GM21515 (cell line): Measurements from ENCODE around the gene EVA1A.

Experiments
- ATAC-seq: cut with Tn5 transposase; IDR thresholded peaks from one replicate; pipeline ENCODE4 v1.9.1; 2021; ENCODE audit not compliant: unreplicated experiment

The EVA1A gene

DNA sequence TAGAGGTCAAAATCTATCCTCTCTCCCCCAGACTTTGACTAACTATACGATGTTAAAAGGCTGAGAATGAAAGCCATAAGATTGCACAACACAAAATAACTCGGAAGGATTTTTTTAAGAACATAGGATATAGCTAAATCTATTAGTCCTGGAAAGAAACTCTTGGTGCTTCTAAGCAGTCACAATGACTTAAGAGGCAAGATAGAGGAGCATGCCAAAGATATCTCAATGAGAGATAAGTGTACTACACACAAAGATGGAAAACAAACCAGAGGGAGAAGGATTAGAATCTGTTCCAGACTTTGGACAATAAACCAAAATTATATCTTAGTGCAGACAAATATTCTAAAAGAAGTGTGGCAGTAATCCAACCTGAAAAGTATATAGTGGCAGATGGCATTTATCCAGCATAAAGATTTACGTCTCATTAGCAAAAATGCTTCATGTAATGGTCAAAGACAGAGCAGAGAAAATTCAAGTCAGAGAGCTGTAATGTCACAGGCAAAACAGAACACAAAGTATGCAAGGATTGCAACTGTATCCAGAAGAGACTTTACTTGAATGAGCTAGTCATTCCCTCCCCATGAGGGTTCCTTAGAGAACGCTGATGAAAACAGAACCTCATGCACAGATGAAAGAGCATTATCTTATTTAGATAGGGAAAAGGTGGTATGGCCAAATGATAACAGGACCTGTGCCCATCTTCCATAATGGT is 28.8 kb upstream of the EVA1A start:
- ATAC-seq = no peak

DNA sequence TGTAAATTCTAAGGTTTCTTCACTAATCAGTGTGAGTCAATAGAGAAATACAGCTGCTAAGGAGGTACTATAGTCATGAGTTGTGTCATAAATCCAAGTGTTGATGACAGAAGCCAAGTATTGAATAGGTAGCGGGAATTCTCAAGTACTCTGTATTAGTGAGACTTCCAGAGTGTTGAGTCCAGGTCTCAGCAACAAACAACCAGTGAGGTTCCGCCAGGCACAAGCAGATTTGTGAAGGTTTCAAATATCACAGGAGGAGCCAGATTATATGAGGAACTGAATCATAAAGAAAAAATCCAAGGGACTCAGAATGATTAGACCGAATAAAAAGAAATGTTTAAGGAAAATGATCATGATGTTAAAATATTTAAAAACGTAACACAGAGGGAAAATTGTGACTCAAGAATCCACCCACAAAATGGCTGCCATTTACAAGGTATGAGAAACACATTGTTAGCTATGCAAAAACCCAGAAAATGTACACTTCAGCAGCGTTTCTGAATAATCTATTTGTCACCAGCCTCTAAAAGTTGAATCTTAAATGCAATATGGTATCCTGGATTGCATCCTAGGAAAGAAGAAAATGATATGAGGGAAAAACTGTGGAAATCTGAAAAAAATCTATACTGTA is 27.3 kb upstream of the EVA1A start:
- ATAC-seq = no peak

DNA sequence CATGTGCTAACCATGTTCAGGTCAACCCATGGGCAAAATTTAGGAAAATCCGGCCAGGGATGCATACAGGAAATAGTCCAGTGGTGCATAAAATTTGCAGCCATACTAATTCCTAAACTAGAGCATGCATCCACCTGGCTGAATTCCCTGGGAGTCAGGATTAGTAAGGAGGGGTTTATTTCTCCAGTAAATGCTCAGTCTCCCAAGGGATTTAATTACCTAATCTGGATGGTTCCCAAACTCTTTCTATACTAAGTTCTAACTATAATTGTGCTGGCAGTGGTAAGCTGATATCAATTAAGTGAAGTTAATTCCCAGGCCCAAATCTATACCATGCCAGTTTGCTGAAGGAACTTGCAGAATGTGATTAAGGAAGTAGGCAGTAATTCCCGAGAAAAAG is 26.2 kb upstream of the EVA1A start:
- ATAC-seq = no peak

DNA sequence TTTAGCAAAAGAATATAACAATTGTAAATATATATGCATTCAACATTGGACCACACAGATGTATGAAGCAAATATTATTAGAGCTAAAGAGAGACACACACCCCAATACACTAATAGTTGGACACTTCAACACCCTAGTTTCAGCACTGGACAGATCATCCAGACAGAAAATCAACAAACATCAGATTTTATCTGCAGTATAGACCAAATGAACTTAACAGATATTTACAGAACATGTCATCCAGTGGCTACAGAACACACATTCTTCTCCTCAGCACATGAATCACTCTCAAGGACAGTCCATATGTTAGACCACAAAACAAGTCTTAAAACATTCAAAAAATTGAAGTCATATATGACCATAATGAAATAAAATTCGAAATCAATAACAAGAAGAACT is 22.1 kb upstream of the EVA1A start:
- no peak for ATAC-seq

DNA sequence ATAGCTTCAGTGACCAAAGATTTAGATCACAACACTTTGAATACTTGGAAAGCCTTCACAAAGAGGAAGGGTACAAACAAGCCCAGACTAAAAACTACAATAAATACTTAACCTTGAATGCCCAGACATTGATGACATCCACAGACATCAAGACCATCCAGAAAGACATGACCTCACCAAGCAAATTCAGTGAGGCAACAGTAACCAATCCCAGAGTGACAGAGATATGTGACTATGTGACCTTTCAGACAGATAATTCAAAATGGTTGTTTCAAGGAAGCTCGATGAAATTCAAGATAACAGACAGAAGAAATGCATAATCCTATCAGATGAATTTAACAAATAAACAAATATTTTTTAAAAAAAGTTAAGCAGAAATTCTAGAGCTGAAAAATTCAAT is 19.9 kb upstream of the EVA1A start:
- ATAC-seq = no peak

DNA sequence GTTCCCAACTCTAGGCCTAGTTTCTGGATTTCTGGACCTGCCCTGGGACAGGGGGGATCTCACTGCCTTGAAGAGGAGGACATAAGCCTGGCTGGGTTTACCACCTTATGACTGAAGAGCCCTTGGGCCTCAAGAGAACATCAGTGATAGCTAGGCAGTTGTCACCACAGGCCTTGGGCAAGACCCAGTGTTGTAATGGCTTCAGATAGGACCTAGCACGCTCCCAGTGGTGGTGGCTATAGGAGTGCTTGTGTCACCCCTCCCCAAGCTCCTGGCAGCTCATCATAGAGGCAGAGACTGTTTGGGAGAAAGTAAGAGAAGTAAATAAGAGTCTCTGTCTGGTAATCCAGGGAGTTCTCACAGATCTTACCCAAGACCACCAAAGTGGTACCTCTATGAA is 19.4 kb upstream of the EVA1A start:
- no peak for ATAC-seq

DNA sequence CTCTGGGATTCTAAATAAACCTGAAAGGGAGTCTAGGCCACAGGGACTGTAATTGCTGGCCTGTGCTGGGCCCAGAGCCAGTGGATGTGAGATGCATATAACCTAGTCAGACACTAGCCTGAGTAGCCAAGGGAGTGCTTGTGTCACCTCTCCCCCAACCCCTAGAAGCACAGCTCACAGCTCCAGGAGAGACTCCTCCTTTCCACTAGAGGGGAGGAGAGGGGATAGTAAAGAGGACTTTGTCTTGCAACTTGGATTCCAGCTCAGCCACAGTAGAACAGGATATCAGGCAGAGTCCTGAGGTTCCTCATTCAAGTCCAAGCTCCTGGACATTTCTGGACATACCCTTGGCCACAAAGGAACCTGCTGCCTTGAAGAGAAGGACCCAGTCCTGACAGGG is 18.4 kb upstream of the EVA1A start:
- ATAC-seq = no peak

DNA sequence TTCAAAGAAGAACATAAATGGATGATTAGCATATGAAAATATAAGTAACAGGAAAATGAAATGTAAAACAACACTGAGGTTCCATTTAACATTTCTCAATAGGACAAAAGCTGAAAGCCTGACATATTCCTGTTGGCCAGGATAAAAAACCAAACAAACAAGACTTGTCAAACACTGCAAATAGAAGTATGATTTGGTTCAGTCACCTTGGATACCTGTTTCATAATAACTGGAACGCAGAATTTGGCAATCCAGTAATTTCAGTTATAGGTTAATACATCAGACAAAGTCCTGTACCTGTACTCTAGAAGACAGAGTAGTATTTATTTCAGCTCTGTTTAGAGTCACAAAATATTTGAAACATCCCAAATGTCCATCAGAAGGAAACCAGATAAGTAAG is 16.5 kb upstream of the EVA1A start:
- no peak for ATAC-seq

DNA sequence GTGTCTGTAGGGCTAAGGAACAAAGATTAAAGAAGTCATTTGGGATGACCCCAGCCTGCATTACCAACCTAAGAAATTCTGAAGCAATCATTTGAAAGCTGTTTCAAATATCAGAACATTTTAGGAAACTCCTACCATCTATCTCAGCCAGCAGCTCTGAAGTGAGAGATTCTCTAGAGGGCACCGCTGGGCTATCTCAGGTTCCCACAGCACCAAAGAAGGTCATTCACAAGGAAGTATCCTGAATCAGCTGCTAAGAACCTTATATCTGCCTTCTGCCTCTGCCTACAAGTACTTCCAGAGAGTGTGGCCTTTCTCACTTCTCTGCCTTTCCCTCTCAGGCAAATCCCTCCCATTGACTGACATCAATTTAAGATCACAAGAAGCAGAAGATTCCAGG is 13.4 kb upstream of the EVA1A start:
- no peak for ATAC-seq

DNA sequence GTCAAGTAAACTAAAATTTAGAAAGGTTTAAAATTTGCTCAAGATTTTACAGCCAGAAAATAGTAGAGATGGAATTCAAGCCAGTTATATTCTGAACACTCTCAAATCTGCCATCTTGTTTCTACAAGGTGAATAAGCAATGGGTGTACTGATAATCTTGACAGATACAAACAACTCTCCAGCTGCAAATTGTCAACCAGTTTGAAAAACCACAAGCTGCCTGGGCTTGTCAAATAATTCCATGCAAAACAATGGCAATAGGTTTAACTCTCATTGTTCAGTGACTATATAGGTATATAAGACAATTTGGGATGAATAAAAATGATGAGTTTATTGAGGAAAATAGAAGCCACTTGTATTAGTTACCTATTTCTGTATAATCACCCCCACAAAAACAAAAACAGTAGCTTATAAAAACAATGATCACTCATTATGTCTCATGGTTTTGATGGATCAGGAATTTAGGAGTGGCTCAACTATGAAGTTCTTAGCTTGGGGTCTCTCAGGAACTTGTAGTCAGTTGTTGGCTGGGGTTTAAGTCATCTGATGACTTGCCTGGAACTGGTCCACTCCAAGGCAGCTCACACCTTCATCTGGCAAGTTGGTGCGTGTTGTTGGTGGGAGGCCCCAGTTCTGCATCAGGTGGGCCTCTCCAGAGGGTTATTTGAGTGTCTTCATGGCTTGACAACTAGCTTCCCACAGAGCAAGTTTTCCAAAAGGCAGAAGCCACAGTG is 12.6 kb upstream of the EVA1A start:
- ATAC-seq = no peak

DNA sequence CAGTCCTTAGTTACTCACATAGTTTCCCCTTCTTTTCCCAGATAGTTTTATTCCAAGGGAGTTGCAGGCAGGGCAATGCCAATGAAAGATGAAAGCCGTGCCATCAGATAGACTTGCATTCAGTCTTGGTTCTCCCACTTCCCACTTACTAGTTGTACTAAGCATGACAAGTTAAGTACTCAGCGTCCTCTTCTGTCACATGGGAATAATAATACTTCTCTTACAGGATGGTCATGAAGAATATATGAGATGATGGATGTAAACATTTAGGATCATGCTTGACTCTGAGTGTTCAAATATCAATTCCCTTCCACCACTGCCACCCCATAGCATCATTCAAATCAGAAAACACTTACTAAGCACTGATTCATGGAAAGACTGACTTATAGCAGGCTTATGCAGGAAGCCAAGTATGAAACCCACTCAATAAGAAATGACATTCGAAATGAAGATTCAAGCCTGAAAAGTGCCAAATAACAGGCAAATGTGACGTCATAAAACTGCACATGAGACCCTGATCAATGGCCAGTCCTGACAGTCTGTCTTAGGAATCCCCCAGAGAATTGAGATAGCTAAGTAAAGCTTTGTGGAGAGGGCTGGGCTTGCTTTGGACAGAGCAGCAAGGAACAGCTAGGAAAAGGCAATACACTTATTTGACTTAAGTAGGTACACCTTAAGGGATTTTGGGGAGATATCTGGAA is 11.1 kb upstream of the EVA1A start:
- ATAC-seq = no peak

DNA sequence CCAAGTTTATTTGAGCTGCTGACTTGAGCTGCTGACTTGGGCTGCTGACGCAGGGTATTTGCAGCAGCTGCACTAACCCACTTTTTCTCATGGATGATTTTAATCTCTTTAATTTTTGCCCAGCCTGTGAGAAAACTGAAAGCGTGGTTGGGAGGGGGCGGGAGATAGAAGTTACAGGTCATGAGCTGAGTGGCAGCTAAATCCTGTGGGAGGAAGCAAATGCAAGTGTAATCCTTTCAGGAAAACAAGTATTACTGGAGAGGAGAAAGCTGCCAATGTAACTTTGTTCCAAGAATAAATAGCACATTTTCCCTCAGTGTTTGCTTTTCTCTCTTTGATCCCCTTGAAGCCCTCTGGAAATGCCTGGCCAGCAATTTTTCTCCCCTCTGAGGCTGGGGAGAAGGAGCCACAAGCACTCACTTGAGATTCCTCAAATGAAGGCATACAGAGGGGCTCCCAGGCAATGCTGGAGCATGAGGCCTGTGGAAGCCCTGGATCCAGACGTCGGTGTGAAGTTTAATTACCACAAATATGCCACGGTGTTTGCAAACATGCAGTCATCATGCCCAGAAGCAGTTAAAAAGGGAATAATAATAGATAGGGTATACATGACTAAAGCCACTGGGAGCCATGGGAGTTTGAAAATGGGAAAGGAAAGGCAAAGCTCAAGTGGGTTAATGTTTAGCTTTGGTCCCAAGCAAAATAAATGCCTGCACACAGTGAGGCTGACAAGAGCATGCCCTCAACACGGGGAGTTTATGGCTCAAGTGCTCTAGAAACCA is 10.4 kb upstream of the EVA1A start:
- ATAC-seq = no peak

DNA sequence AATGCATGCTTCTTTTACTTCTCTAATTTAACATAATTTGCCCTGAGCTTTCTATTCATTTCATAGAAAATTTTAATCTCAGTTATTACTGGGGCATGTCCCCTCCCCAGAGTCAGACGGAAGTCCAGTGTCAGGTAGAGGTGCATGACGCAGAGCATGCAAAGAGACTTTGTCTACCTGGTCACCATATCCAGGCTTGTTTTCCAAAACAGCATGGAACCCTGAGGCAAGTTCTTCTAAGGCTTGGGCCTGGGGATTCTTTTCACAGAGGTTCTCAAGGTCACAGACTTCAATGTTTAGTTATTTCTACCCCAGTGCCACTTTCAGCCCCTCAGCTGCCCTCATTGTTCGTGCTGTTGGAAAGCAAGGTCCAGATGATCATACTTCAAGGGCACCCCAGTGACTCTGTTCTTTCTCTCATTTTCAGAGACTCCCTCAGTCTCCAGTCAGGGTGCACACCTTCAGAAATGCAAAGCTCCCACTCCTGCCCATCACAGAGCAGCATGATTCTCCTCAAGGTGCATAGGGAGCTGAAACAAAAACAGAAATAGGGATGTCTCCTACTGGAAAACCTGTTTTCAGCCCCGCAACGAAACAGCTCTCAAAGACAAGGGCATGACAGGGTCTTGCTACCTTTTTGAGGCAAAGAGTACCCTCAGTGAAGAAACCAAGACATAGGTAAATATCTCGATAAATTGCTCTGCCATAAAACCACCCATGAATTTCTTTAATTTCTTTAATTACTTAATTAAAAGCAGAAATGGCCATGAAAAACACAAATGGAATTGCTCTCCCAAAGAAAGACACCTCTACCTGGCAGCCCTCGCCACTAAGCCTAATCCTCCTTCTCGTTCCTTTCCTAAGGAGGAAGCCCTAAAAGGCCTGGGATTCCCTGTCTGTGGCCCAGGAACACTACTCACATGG is 9.5 kb upstream of the EVA1A start:
- no peak for ATAC-seq

DNA sequence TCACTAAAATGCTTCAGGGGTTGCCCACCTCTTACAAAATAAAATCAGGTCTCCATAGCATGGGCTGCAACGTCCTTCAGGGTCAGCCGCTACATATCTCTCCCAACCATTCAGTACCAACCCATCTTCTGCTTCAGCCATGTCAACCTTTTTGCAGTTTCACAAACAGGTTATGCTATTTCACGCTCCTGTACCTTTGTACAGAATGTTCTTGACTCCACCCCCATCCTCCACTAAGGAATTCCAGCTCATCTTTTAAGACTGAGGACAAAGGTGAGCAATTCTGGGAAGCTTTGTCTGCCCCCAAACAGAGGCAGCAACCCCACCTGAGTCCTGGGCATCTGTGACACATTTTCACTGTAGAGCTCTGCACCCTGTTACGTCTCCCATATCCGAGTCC is 8.8 kb upstream of the EVA1A start:
- no peak for ATAC-seq

DNA sequence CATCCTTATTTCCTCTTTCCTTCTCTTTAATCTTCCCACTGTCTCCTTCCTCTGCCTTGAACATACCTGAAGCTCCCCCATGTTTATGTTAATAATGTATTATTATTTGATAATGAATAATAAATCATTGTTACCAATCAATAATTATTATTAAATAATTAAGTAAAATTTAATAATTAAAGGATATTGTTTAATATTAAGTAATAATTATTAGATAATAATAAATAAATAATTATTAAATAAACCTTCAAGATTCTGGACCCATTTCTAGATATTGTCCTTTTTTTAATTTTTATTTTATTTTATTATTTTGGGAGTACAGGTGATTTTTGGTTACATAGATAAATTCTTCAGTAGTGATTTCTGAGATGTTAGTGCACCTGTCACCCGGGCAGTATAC is 7.4 kb upstream of the EVA1A start:
- ATAC-seq = no peak

DNA sequence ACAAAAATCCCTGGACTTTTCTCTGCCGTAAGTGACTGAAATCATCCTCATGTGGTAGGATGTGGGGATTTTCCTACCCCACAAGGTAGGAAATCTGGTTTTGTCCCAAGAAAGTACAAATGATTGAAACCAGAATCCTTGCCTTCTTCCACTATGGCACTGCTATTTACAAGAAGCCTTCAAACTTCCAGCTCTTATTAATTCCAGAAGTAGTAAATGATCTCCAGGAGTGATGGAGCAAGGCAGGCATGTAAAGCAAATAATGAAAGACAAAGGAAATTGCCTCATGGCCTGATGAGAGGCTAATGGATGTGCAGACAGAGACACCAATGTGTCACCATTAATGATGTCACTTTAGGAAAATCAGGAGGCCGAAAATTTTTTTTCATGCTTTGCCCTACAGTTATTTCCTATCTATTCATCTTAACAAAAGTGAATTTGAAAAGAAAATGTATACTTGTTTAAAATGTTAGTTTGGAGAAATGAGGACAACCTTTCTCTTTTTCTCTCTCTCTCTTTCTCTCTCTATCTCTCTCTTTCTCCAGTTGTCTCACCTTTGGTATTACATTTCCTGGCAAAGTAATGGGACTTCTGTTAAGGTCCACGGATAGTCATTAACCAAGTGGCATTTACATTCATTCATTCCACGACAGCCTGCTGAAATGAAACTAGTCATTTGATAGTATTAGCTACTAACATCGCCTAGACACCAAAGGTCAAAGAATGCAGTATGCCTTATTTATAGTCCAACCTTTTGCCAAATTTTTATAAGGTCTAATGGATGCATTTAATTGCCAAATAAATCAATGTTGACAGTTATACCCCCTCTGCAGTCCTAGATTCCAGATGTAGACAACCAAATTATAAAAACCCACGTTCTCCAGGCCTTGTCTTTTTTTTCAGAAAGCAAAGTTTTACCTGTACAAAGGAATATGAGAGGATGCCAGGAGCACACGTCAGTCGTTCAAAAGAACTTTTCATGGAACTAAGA is 5.0 kb upstream of the EVA1A start:
- ATAC-seq = no peak

DNA sequence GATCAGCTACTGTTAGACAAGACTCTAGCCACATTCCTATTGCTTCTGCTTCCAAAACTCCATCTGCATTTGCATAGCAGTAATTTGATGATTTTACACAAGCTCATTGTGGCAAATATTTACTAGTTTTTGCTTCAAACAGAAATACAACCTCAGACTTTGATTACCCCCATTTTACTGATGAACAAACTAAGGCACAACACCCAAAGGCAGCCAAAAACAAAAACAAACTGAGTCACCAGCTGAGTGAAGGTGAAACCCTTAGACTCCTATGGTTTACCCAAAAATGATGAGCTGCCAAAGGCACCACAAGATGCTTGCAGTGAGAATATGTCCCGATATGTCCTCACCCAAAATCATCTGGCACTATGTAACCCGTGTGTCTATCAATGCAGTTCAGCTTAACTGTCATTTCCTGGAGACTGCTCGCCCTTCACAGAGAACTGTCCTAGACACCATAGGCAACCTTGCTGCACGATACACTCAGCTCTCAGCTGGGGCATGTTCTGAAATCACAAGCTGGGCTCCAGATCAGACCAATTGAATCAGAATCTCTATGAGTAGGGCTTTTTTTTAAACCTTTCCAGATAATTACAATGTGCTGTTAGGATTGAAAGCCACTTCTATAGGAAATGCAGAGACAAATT is 4.1 kb upstream of the EVA1A start:
- ATAC-seq = no peak

DNA sequence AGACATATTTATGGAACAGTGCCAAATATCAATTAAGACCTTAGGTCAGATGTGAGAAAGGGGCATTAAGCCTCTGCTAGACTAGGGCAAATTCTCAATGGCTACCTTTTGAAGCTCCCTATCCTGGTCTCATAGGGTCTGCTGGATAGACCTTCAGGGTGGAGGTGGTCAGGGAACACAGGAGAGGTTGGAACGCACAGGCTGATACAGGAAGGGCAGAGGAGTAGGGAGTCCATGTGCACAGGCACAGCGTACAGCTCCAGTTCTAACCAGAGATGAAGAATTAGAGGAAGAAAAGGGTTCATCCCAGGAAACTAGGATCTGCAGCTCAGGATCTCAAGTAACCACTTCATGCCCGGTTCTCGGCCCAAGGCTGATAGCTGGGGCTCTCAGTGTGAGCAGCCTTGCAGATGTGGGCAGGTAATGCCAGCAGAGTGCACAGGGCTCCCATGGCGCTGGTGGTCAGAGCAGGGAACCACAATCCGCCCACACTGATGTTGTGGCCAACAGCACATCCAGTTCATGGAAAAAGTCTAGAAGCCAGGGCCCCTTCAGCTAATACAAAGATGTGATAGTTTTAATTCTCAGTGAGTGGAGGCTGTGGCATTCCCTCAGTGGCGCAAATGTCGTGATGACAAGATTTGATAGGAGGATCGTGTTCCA is 3.4 kb upstream of the EVA1A start:
- ATAC-seq = no peak
